ENCODE data around the gene CDK8. TPM values are rescaled to one million over a fixed set of nuclear protein-coding genes. Genes with fewer than 3 reads are reported as not detected.

Gene CDK8
- total RNA-seq, 1 donor from 2014 or later = 30.0 TPM

DNA sequence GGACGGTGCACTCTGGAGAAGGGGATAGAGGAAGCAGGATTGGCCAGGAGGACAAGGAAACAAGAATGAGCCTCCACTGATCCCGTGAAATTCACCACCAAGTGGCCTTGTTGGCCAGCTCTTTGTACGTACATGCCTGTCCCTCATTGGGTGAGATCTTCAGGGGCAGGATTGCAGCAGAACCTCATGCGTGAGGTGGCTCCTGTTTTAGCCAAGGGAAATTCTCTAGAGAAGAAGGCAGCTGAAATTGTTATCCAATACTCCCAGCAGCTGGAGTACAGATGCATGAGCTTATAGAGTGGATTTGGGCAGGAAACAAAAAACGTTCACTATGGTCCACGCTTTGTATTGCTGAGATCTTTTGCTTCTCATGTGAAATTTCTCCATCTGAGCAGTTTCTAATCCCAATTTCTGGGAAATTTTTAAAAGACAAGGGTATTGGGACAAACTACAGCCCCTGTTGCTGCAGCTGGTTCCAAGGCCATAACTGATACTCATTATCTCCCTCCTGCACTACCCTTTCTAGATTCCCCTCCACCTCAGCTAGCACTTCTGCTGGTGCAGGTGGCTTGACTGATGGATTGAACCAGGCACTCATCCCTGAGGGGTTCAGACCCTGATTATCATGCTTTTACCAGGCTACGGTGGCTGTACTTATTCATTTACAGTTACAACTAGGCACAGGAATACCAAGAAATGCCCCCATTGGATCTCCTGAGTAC lies 27.9 kb upstream of the CDK8 start:
- Mint-ChIP-seq H3K9me3 (no peaks in the 10 kb centered on the region), H3K4me1 (peaks cover 20% of the 10 kb centered on the region), H3K27me3 (ENCODE audit: low read depth) (peaks cover 5% of the 10 kb centered on the region), H3K4me3 (no peak overlapping the region), H3K27ac (ENCODE audit: unreplicated experiment) (no peak overlapping the region), H3K36me3 (ENCODE audit: low read depth) (no peaks in the 10 kb centered on the region)
- TF ChIP-seq, protein P1, sequence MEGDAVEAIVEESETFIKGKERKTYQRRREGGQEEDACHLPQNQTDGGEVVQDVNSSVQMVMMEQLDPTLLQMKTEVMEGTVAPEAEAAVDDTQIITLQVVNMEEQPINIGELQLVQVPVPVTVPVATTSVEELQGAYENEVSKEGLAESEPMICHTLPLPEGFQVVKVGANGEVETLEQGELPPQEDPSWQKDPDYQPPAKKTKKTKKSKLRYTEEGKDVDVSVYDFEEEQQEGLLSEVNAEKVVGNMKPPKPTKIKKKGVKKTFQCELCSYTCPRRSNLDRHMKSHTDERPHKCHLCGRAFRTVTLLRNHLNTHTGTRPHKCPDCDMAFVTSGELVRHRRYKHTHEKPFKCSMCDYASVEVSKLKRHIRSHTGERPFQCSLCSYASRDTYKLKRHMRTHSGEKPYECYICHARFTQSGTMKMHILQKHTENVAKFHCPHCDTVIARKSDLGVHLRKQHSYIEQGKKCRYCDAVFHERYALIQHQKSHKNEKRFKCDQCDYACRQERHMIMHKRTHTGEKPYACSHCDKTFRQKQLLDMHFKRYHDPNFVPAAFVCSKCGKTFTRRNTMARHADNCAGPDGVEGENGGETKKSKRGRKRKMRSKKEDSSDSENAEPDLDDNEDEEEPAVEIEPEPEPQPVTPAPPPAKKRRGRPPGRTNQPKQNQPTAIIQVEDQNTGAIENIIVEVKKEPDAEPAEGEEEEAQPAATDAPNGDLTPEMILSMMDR (conservative IDR thresholded peaks at IDR 0.05) = no peak
- no peak for DNase-seq (ENCODE audit: low read depth, low spot score)

DNA sequence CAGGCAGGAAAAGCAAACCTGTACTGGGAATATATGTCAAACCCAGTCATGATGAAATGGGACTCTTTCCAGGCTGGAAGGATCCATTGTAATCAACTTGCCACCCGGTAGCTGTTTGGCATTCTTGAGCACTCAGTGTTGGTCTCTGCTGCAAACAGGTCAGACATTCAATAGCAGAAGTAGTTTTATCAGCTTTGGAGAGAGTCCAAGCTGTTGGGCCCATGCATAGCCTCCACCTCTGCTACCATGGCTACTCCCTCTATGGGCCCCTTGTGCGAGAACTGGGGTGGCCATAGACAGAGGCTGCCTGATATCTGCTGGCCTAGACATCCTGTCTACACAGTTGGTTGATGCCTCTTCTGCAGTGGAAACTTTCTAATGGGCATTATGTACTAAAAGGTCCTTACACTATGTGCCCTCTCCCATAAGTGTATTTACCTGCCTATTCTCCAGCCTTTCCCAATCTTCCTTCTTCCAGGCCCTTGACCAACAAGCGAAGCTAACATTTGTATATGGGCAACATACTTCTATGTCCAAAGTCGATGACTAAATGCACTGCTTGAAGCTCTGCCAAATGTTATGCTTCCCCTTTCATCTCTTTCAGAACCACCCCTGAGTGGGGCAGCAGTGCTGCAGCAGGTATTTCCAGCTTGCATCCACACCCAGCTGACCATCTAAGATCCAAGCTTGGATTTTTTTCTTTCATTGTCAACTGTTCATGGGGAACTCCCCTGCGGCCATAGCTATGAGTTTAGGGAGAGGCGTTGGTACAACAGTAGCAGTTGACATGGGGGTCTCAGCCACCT lies 26.6 kb upstream of the CDK8 start:
- no peaks in the 10 kb centered on the region for H3K36me3 Mint-ChIP-seq (ENCODE audit: low read depth)
- H3K4me1 Mint-ChIP-seq = peaks cover 12% of the 10 kb centered on the region
- no peak overlapping the region for H3K4me3 Mint-ChIP-seq
- H3K27me3 Mint-ChIP-seq (ENCODE audit: low read depth) = peaks cover 5% of the 10 kb centered on the region
- H3K27ac Mint-ChIP-seq (ENCODE audit: unreplicated experiment) = no peak overlapping the region
- TF ChIP-seq, protein P1 (conservative IDR thresholded peaks at IDR 0.05) = no peak
- H3K9me3 Mint-ChIP-seq = no peaks in the 10 kb centered on the region
- DNase-seq (ENCODE audit: low read depth, low spot score) = no peak

DNA sequence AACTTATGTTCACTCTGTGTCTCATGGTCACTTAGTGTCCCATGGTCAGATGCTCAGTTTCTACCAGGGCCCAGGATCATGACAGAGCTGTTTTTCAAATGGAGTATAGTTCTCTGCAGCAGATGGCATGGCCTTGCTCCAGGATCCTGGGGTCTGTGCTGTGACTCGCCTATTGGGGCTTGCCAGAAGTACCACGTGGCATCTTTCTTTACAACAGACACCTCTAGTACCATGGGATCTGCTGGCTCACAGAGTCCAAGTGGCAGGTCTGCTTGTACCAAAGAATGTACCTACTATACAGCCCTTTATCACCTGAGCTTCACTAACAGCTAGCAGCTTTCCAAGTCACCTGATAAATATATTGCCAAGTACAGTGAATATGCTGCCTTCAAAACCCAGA lies 25.8 kb upstream of the CDK8 start:
- peaks cover 5% of the 10 kb centered on the region for H3K27me3 Mint-ChIP-seq (ENCODE audit: low read depth)
- TF ChIP-seq, protein P1 (conservative IDR thresholded peaks at IDR 0.05) = no peak
- no peak for DNase-seq (ENCODE audit: low read depth, low spot score)
- no peak overlapping the region for H3K4me3 Mint-ChIP-seq
- no peaks in the 10 kb centered on the region for H3K9me3 Mint-ChIP-seq
- H3K36me3 Mint-ChIP-seq (ENCODE audit: low read depth) = no peaks in the 10 kb centered on the region
- no peak overlapping the region for H3K27ac Mint-ChIP-seq (ENCODE audit: unreplicated experiment)
- peaks cover 5% of the 10 kb centered on the region for H3K4me1 Mint-ChIP-seq

DNA sequence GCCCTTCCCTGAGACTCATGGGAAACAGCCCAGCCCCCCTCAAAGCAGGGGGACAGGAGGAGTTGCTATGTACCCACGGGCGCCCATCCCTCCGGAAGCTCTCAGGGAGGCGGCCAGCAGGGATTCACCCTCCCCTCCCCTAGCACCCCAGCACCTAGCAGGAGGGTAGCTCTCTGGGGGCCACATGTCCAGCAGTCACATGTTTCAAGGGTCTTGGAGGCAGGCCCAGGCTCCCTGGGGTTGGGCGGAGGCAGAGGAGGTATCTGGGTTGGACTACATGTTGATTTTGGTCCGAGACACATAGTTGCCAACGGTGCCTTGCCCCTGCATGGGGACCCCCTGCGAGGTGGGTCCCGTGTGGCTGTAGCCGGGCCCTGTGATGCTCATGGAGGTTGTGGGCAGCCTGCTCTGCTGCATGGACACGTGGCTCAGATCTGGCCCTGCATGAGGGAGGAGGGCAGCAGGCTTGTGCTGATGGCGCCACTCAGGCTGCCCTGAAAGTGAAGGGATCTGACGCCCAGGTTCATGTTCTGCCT lies 24.8 kb upstream of the CDK8 start:
- DNase-seq (ENCODE audit: low read depth, low spot score) = no peak
- TF ChIP-seq, protein P1 (conservative IDR thresholded peaks at IDR 0.05) = no peak
- H3K4me1 Mint-ChIP-seq = no peaks in the 10 kb centered on the region
- no peaks in the 10 kb centered on the region for H3K9me3 Mint-ChIP-seq
- H3K27me3 Mint-ChIP-seq (ENCODE audit: low read depth) = peaks cover 5% of the 10 kb centered on the region
- no peak overlapping the region for H3K27ac Mint-ChIP-seq (ENCODE audit: unreplicated experiment)
- H3K4me3 Mint-ChIP-seq = no peak overlapping the region
- H3K36me3 Mint-ChIP-seq (ENCODE audit: low read depth) = no peaks in the 10 kb centered on the region

DNA sequence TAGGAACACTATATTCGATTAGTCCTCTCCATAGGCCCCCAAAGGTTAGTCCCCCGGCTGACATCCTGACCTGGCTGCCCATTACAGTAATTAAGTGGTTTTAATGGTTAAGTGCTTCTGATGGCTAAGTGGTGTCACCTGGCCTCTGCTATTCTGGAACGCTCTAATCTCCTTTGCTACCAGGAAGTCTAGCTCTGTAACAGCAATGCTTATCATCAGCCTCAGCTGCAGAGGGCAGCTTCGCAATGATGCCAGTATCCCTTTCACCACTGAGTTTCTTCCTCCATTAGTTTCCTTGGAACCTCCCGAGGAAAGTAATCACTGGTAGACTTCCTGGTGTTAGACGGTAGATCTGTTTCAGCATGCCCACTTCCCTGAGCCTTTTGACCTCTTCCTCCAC lies 23.2 kb upstream of the CDK8 start:
- TF ChIP-seq, protein P1 (conservative IDR thresholded peaks at IDR 0.05) = no peak
- Mint-ChIP-seq H3K27me3 (ENCODE audit: low read depth) (peaks cover 8% of the 10 kb centered on the region), H3K4me3 (no peak overlapping the region), H3K36me3 (ENCODE audit: low read depth) (no peaks in the 10 kb centered on the region), H3K27ac (ENCODE audit: unreplicated experiment) (no peak overlapping the region), H3K4me1 (no peaks in the 10 kb centered on the region), H3K9me3 (no peaks in the 10 kb centered on the region)
- no peak for DNase-seq (ENCODE audit: low read depth, low spot score)

Measured in neural crest cell (in vitro differentiated cells).